Smooth muscle cell (in vitro differentiated cells): ENCODE results near the gene VHLL. TPM values are rescaled to one million over a fixed set of nuclear protein-coding genes. Genes with fewer than 3 reads are reported as not detected.
A peak's percentile ranks its signal among the peaks of the same experiment; 100 is the strongest.

Experiments used
- DNase-seq: peaks from one replicate; lab custom pipeline; 2025; ENCODE audit not compliant: unreplicated experiment; lab: John Stamatoyannopoulos, UW
- H2AFZ ChIP-seq: fragments of 200-600 bp; sonication (generic); 2 replicates; pipeline ENCODE4 v1.6.0; 2016; ENCODE audit warnings: antibody characterized with exemption, low read depth, mild to moderate bottlenecking
- H3F3A ChIP-seq: fragments of 200-600 bp; sonication (generic); 2 replicates; pipeline ENCODE4 v1.6.0; 2017; ENCODE audit warnings: antibody characterized with exemption, low read depth
- H3K27ac ChIP-seq: fragments of 200-600 bp; sonication (generic); 2 replicates; pipeline ENCODE4 v1.5.1; 2016; ENCODE audit warnings: low read depth, mild to moderate bottlenecking
- H3K27me3 ChIP-seq: fragments of 200-600 bp; sonication (generic); 2 replicates; pipeline ENCODE4 v1.6.1; 2016; ENCODE audit warnings: low read depth, mild to moderate bottlenecking
- H3K36me3 ChIP-seq: fragments of 200-600 bp; sonication (generic); 2 replicates; pipeline ENCODE4 v1.5.1; 2016; ENCODE audit warnings: low read depth
- H3K4me1 ChIP-seq: fragments of 200-600 bp; sonication (generic); 2 replicates; pipeline ENCODE4 v1.5.1; 2016; ENCODE audit warnings: low read depth
- H3K4me2 ChIP-seq: fragments of 200-600 bp; sonication (generic); 2 replicates; pipeline ENCODE4 v1.6.0; 2016; ENCODE audit warnings: mild to moderate bottlenecking
- H3K4me3 ChIP-seq: fragments of 200-600 bp; sonication (generic); 2 replicates; pipeline ENCODE4 v1.5.1; 2016; ENCODE audit warnings: mild to moderate bottlenecking
- H3K79me2 ChIP-seq: fragments of 200-600 bp; sonication (generic); 2 replicates; pipeline ENCODE4 v1.6.0; 2016; ENCODE audit warnings: low read depth, mild to moderate bottlenecking
- H3K9ac ChIP-seq: fragments of 200-600 bp; sonication (generic); 2 replicates; pipeline ENCODE4 v1.6.0; 2016; ENCODE audit warnings: low read depth
- H3K9me3 ChIP-seq: fragments of 200-600 bp; sonication (generic); replicated peaks from 2 replicates; pipeline ENCODE4 v1.5.1; 2016; ENCODE audit warnings: low read depth
- H4K20me1 ChIP-seq: fragments of 200-600 bp; sonication (generic); 2 replicates; pipeline ENCODE4 v1.6.0; 2016; ENCODE audit warnings: low read depth
- WGBS: methylation state at CpG from one replicate; pipeline ENCODE4 v1.1.7; 2016; ENCODE audit warnings: low lambda C conversion rate; 5-methylcytosine and 5-hydroxymethylcytosine counted together
- polyA plus RNA-seq: library from polyadenylated mRNA; unstranded; fragments of >200 nt; fragmentation: Nextera tagmentation; extraction: Ambion mirVana; gene quantifications from 2 replicates; pipeline ENCODE4 v1.2.1, GENCODE V29; 2016
- total RNA-seq: library from RNA; depleted of rRNA; stranded (reverse); fragments of >200 nt; gene quantifications from 2 replicates; pipeline ENCODE4 v1.2.3, GENCODE V29; 2014
- TF ChIP-seq, protein P1 (sequence below): fragments of 200-600 bp; sonication (generic); IDR thresholded peaks from 2 replicates; pipeline ENCODE4 v1.5.1; 2017; ENCODE audit warnings: borderline replicate concordance, mild to moderate bottlenecking, antibody characterized with exemption; ENCODE audit not compliant: insufficient read depth, poor library complexity, severe bottlenecking

Gene VHLL
- total and polyA plus RNA-seq, 2 experiments from 2014 or later, result not detected

DNA sequence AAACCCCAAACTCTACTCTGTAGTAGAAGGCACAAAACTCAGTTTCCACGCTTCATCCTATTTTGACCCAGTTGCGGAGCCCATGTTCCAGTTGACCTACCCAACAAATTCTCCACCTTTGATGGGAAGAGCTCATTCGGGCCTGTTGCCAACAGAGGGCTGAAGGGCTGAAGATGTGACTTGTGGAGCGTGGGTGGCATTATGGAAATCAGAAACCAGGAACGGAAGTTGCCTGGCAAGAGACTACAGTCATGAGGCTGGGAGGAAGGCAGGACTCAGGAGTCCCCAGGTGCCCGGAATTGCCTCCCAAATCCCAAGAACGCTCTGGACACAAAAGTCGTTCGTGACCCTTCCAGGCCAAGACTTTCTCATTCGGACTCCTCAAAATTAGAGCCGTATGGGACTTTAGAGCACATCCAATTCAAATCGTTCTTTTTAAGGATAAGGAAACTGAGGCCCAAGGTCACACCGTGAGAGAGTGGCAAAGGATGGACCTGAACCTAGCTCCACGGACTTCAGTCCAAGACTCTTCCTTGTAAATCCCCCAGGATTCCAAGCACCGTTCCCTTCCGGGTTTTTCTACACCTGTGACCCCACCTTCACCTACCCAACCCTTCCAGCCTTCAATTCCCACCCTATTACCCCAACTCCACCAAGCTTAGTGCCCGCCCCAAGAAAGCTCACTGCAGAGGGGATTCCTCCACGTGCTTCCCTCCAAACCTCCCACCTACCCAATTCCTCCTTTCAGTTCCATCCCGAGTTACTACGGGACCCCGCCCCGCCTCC lies 17.2 kb downstream of the VHLL start:
- Histone ChIP-seq H3K4me3 (peak overlapping the region; percentile 82), H3K9me3 (no peaks in the 10 kb centered on the region), H3F3A (no peaks in the 10 kb centered on the region), H3K36me3 (no peaks in the 10 kb centered on the region), H3K4me2 (peak overlapping the region; percentile 94), H3K27me3 (no peaks in the 10 kb centered on the region), H2AFZ (peak overlapping the region; percentile 37), H3K27ac (peak overlapping the region; percentile 87), H3K79me2 (peaks cover 42% of the 10 kb centered on the region), H3K4me1 (peaks cover 24% of the 10 kb centered on the region), H4K20me1 (peaks cover 44% of the 10 kb centered on the region), H3K9ac (peak overlapping the region; percentile 97)
- TF ChIP-seq, protein P1, sequence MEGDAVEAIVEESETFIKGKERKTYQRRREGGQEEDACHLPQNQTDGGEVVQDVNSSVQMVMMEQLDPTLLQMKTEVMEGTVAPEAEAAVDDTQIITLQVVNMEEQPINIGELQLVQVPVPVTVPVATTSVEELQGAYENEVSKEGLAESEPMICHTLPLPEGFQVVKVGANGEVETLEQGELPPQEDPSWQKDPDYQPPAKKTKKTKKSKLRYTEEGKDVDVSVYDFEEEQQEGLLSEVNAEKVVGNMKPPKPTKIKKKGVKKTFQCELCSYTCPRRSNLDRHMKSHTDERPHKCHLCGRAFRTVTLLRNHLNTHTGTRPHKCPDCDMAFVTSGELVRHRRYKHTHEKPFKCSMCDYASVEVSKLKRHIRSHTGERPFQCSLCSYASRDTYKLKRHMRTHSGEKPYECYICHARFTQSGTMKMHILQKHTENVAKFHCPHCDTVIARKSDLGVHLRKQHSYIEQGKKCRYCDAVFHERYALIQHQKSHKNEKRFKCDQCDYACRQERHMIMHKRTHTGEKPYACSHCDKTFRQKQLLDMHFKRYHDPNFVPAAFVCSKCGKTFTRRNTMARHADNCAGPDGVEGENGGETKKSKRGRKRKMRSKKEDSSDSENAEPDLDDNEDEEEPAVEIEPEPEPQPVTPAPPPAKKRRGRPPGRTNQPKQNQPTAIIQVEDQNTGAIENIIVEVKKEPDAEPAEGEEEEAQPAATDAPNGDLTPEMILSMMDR, result no peak
- WGBS, result 11% methylated on average over 22 of the region's 22 CpGs
- no peak for DNase-seq

GRCh38 chr1:156281281-156281680 lies 17.8 kb downstream of the VHLL start:
- H3K27me3 ChIP-seq, result no peaks in the 10 kb centered on the region
- peaks cover 24% of the 10 kb centered on the region for H3K4me1 ChIP-seq
- peak overlapping the region; percentile 82 for H3K4me3 ChIP-seq
- peak; percentile 26 for DNase-seq
- peak overlapping the region; percentile 94 for H3K4me2 ChIP-seq
- no peaks in the 10 kb centered on the region for H3K36me3 ChIP-seq
- no peaks in the 10 kb centered on the region for H3F3A ChIP-seq
- peak overlapping the region; percentile 87 for H3K27ac ChIP-seq
- H4K20me1 ChIP-seq, result peaks cover 44% of the 10 kb centered on the region
- peak overlapping the region; percentile 97 for H3K9ac ChIP-seq
- TF ChIP-seq, protein P1, result no peak
- H3K9me3 ChIP-seq, result no peaks in the 10 kb centered on the region
- no peak overlapping the region for H2AFZ ChIP-seq
- peaks cover 42% of the 10 kb centered on the region for H3K79me2 ChIP-seq
- 15% methylated on average over 8 of the region's 8 CpGs for WGBS

DNA sequence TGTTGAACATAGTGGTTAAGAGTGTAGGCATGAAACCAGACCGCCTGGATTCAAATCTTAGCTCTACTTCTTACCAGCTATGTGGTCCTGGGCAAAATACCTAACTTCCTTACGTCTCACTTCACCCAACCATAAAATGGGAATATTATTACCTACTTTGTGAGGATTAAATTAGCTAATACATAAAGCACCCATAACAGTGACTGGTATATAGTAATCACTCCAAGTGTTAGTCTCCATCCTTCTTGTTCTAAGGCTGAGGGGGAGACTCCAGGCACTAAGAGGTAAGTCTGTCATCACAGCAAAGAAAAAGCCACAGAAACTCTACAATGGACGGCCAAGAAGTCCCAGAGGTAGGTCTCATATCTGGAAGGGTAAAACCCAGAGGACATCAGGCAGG lies 19.3 kb downstream of the VHLL start:
- no peak overlapping the region for H2AFZ ChIP-seq
- TF ChIP-seq, protein P1, result no peak
- no peak for DNase-seq
- H3K4me3 ChIP-seq, result no peak overlapping the region
- no peaks in the 10 kb centered on the region for H3K36me3 ChIP-seq
- H3K79me2 ChIP-seq, result peaks cover 42% of the 10 kb centered on the region
- H3K9me3 ChIP-seq, result no peaks in the 10 kb centered on the region
- peaks cover 51% of the 10 kb centered on the region for H4K20me1 ChIP-seq
- H3F3A ChIP-seq, result no peaks in the 10 kb centered on the region
- peaks cover 24% of the 10 kb centered on the region for H3K4me1 ChIP-seq
- no peak overlapping the region for H3K27ac ChIP-seq
- H3K9ac ChIP-seq, result no peak overlapping the region
- 94% methylated on average over 3 of the region's 3 CpGs for WGBS
- no peak overlapping the region for H3K4me2 ChIP-seq
- H3K27me3 ChIP-seq, result no peaks in the 10 kb centered on the region
